GDM1 (cell line): ENCODE measurements around the gene UGT1A9.

Experiments used
- DNase-seq: peaks from one replicate; lab custom pipeline; 2025; lab: John Stamatoyannopoulos, UW

UGT1A9 gene

GRCh38 chr2:233758849-233759248 is 87.2 kb downstream of the UGT1A9 start:
- DNase-seq: no peak

GRCh38 chr2:233760043-233760442 is 88.3 kb downstream of the UGT1A9 start, which contains the start of gene UGT1A1:
UGT1A1 (plus strand) TSS chr2:233760270; CDS start chr2:233760288, 18 bp downstream.
- no peak for DNase-seq

DNA sequence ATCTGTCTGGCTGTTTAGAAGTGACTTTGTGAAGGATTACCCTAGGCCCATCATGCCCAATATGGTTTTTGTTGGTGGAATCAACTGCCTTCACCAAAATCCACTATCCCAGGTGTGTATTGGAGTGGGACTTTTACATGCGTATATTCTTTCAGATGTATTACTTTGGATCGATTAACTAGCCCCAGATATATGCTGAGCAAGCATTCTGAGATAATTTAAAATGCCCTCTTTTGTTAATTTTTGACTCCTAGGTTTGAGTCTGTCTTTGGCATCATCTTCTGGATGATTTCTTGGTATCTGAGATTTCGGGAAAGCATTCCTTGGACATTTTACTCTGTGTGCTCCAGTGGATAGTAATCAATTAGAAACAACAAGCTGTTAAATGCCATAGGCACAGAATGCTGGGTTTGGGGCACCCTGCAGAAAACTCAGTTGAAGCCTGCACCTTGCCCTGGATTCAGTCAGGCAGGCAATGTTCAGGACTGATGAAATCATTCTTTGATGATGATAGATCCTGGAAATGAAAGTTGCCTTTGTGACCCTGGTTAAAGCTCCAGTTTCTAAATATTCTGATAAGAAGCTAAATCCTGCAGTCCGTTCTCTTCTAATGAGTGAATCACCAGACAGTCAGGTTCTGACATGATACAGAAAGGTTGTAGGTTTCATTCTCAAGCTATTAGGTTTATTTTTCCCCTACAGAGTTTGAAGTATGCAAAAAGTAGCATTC is 89.5 kb downstream of the UGT1A9 start:
- no peak for DNase-seq

GRCh38 chr2:233764264-233764663 is 92.6 kb downstream of the UGT1A9 start:
- DNase-seq: no peak

GRCh38 chr2:233764761-233765160 is 93.1 kb downstream of the UGT1A9 start:
- DNase-seq: no peak

GRCh38 chr2:233766416-233766815 is 94.7 kb downstream of the UGT1A9 start:
- DNase-seq: no peak

DNA sequence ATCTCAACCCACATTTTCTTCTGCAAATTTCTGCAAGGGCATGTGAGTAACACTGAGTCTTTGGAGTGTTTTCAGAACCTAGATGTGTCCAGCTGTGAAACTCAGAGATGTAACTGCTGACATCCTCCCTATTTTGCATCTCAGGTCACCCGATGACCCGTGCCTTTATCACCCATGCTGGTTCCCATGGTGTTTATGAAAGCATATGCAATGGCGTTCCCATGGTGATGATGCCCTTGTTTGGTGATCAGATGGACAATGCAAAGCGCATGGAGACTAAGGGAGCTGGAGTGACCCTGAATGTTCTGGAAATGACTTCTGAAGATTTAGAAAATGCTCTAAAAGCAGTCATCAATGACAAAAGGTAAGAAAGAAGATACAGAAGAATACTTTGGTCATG is 96.4 kb downstream of the UGT1A9 start:
- DNase-seq: no peak

DNA sequence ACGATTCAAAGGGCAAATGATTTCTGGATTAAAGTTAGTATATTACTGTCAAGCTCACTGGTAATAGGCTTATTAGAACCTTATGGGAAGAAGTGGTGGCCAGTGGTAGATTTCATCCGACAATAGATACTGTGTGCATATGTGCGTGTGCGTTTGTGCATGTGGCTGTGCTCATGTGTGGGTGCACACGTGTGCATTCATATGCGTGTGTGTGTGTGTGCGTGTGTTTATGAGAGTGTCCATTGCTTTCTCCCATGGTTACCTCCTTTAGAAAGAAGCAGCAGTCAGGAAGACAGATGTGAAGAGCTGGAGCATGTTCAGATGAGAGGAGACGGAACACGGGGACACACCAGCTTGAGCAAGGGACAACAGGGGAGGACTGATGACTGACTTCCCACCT is 97.6 kb downstream of the UGT1A9 start:
- no peak for DNase-seq

GRCh38 chr2:233772153-233772552 is 100.5 kb downstream of the UGT1A9 start:
- DNase-seq: no peak

DNA sequence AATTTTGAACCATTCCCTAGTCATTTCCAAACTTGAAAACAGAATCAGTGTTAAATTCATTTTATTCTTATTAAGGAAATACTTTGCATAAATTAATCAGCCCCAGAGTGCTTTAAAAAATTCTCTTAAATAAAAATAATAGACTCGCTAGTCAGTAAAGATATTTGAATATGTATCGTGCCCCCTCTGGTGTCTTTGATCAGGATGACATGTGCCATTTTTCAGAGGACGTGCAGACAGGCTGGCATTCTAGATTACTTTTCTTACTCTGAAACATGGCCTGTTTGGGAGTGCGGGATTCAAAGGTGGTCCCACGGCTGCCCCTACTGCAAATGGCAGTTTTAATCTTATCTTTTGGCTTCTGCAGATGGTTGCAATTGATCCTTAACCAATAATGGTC is 100.9 kb downstream of the UGT1A9 start:
- DNase-seq: no peak

- DNase-seq: no peak
Measured at GRCh38 chr2:233773854-233774253, 102.2 kb downstream of the UGT1A9 start.

GRCh38 chr2:233775414-233775813 is 103.7 kb downstream of the UGT1A9 start:
- no peak for DNase-seq

DNA sequence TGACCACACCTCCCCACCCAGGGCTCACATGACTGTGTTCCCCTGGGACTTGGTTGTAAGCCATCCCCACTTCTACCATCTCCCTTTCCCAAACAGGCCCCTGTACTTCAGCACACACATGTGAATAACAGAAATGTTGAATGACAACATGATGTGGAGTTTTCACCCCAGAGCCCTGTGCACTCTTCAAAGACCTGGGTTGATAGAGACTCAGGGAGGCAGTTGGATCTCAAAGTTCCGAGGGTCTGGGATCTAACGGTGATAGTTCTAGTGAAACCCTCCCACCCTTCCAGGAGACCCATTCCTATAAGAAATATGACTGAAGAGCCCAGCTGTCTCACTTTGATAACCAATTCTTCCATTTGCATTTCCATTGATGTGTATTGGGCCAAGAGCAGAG is 106.3 kb downstream of the UGT1A9 start, which contains the start of gene MROH2A:
Gene MROH2A, plus strand, starts transcription at position 301 of the 400 bp plus-strand sequence. CDS start 1,029 bp downstream, outside the sequence.
- DNase-seq: no peak

GRCh38 chr2:233779722-233780121 is 108.0 kb downstream of the UGT1A9 start:
- no peak for DNase-seq

GRCh38 chr2:233780771-233781170 is 109.1 kb downstream of the UGT1A9 start:
- no peak for DNase-seq

- DNase-seq: no peak
Measured at GRCh38 chr2:233789554-233789953, 117.9 kb downstream of the UGT1A9 start.

GRCh38 chr2:233791151-233791882 is 119.6 kb downstream of the UGT1A9 start:
- no peak for DNase-seq

DNA sequence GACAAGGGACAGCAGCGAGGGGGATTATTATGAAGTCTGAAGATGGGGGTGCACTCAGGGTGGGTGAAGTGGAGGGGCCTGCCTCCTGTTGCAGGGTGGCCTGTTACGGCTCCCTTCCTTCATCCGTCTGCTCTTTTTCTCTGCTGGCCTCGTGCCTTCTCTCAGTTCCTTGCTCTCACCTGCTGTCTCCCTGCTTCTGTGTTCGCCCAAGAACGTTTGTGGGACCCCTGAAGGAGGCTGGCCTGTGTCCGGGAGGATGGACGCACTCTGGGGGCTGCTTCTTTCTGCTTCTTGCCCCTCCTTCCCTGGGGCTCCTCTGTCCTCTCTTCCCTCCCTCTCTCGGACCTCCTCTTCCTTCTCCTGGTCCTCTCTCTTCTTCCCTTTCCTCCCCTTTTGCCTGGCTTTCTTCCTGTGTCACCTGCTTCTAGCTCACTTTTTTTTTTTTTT is 120.2 kb downstream of the UGT1A9 start:
- no peak for DNase-seq

GRCh38 chr2:233792720-233793119 is 121.0 kb downstream of the UGT1A9 start:
- DNase-seq: no peak

GRCh38 chr2:233793465-233794127 is 121.9 kb downstream of the UGT1A9 start:
- DNase-seq: no peak

DNA sequence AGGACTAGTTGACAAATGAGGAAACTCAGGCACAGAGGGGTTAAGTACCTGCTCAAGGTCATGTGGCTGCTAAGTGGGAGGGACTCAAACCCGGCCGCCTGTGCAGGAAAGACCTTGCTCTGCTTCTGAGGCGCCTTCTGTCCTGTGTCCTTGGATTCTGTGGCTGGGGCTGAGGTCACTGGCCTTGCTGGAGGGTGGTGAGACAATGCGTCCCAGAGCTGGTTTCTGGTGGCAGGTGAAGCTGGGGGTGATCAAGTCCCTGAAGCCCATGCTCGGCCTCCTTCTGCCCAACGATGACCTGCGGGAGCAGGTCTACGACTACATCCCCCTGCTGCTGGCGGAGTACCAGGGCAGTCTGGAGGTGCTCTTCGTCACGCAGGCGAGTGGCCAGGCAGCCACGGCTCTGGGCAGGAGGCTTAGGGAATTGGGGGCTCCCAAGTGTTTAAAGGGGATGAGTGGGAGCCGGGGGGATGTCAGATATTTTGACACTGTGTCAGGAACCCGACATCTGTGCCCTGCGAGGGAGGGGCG is 122.5 kb downstream of the UGT1A9 start:
- DNase-seq: no peak

DNA sequence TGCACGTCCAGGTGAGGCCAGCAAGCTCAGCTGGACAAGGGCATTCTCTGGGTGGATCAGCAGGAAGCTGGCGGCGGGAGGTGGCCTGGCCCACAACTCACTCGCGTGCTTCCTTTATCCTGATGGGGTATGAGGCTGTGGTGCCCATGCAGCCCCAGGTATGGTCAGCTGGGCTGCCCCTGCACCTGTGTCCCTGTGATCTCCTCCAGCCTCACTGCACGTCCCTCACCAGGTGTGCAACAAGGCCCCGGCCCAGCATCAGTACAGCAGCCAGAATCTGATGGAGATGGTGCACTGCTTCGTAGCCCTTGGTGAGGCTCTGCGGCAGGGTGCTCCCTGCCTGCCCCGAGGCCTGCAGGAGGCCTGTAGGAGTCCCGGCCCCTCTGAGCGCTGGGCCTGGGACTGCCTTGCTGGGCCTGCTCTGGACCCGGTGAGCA is 124.1 kb downstream of the UGT1A9 start:
- no peak for DNase-seq
